OCI-LY7 (cell line): ENCODE data around the gene TCERG1L. TPM values are rescaled to one million over a fixed set of nuclear protein-coding genes. Genes with fewer than 3 reads are reported as not detected.

Experiments
- BruUV-seq: library from RNA; stranded (reverse); fragments of 400-500 nt; replicated peaks from 2 replicates; lab custom pipeline; 2021; lab: Mats Ljungman, UMichigan
- CTCF ChIA-PET: fragments of 300-600 bp; sonication (Branson Sonifier 250); formaldehyde crosslinking; loops from one replicate; lab custom pipeline; 2022; ENCODE audit warnings: antibody characterized with exemption; ENCODE audit not compliant: unreplicated experiment; lab: Charles Lee
- POLR2A ChIA-PET: fragments of 300-600 bp; sonication (Branson Sonifier 250); formaldehyde crosslinking; loops from one replicate; lab custom pipeline; 2022; ENCODE audit warnings: antibody characterized with exemption; lab: Charles Lee
- DNase-seq: peaks from one replicate; pipeline ENCODE4 v3.0.0-alpha.2; 2015; ENCODE audit warnings: low spot score
- H2AFZ ChIP-seq: fragments of 200-600 bp; sonication (generic), shearing (Covaris generic); 2 replicates; pipeline ENCODE4 v1.6.1; 2014; ENCODE audit warnings: mild to moderate bottlenecking, antibody characterized with exemption, low read length, moderate library complexity
- H3K27ac ChIP-seq: fragments of 200-600 bp; sonication (generic); 2 replicates; pipeline ENCODE4 v1.5.1; 2014; ENCODE audit warnings: mixed run types, low read depth, mild to moderate bottlenecking, moderate library complexity, low read length, inconsistent platforms; ENCODE audit not compliant: poor library complexity, severe bottlenecking
- H3K36me3 ChIP-seq: fragments of 200-600 bp; sonication (generic); 2 replicates; pipeline ENCODE4 v1.6.1; 2014; ENCODE audit warnings: mild to moderate bottlenecking, antibody characterized with exemption, low read length, moderate library complexity, mixed read lengths; ENCODE audit not compliant: insufficient read depth
- H3K4me1 ChIP-seq: fragments of 200-600 bp; sonication (generic); 2 replicates; pipeline ENCODE4 v1.5.1; 2014; ENCODE audit warnings: mild to moderate bottlenecking, low read length; ENCODE audit not compliant: insufficient read depth, poor library complexity, severe bottlenecking
- H3K4me2 ChIP-seq: fragments of 200-600 bp; sonication (generic); 2 replicates; pipeline ENCODE4 v1.6.1; 2014; ENCODE audit warnings: mild to moderate bottlenecking, low read length
- H3K4me3 ChIP-seq: fragments of 200-600 bp; sonication (generic); 2 replicates; pipeline ENCODE4 v1.5.1; 2014; ENCODE audit warnings: mild to moderate bottlenecking, low read depth, low read length; ENCODE audit not compliant: poor library complexity, severe bottlenecking
- H3K79me2 ChIP-seq: fragments of 200-600 bp; sonication (generic); 2 replicates; pipeline ENCODE4 v1.6.1; 2016; ENCODE audit warnings: low read depth, mild to moderate bottlenecking, low read length, moderate library complexity, mixed read lengths; ENCODE audit not compliant: insufficient read depth
- H3K9me2 ChIP-seq: fragments of 200-600 bp; sonication (generic); 2 replicates; pipeline ENCODE4 v1.6.1; 2016; ENCODE audit warnings: mild to moderate bottlenecking, low read length, mixed read lengths; ENCODE audit not compliant: insufficient read depth
- H3K9me3 ChIP-seq: fragments of 200-600 bp; sonication (generic); 2 replicates; pipeline ENCODE4 v1.6.1; 2014; ENCODE audit warnings: mild to moderate bottlenecking, mixed run types, low read length, mixed read lengths
- H4K20me1 ChIP-seq: fragments of 200-600 bp; sonication (generic); 2 replicates; pipeline ENCODE4 v1.6.1; 2014; ENCODE audit warnings: mild to moderate bottlenecking, antibody characterized with exemption, low read length, moderate library complexity, mixed read lengths; ENCODE audit not compliant: insufficient read depth
- CTCF ChIP-seq: fragments of 200-600 bp; sonication (generic); conservative IDR thresholded peaks from 2 replicates; pipeline ENCODE4 v1.5.1; 2014; ENCODE audit warnings: mild to moderate bottlenecking, antibody characterized with exemption, low read length, moderate library complexity, mixed read lengths
- EZH2phosphoT487 ChIP-seq: fragments of 200-600 bp; sonication (generic); IDR thresholded peaks from 2 replicates; pipeline ENCODE4 v1.6.1; 2018; ENCODE audit warnings: low read depth, borderline replicate concordance, mild to moderate bottlenecking, mixed run types, antibody characterized with exemption, low read length, moderate library complexity, mixed read lengths
- intact Hi-C: fragments of 100-400 bp; cut with micrococcal nuclease; formaldehyde crosslinking; loops from one replicate; pipeline ENCODE4 v1.10.0; 2022; ENCODE audit not compliant: unreplicated experiment
- total RNA-seq, 2 experiments: library from RNA; depleted of rRNA in 1 of 2; stranded (reverse); fragments of >200 nt in 1 of 2; shearing (Covaris generic) in 1 of 2; gene quantifications; 2 replicates each; pipeline ENCODE4 v1.2.3, GENCODE V29; 2014 to 2022

Gene TCERG1L
- total RNA-seq, 2 experiments from 2014 or later, result not detected

- no peaks in the 10 kb centered on the region for H4K20me1 ChIP-seq
- no peaks in the 10 kb centered on the region for H3K9me2 ChIP-seq
- no peak overlapping the region for H3K4me3 ChIP-seq
- H3K27ac ChIP-seq, result no peak overlapping the region
- no peaks in the 10 kb centered on the region for H3K79me2 ChIP-seq
- BruUV-seq, result no TSS peak
- H2AFZ ChIP-seq, result no peak overlapping the region
- ChIA-PET POLR2A (interaction anchor here (0.6 kb wide), 1 partner anchor 8 kb away, joined by 3 read pairs; no protein-coding TSS in a partner anchor), CTCF (no interaction called here)
- no peak for DNase-seq
- no peak overlapping the region for H3K4me2 ChIP-seq
- no peaks in the 10 kb centered on the region for H3K36me3 ChIP-seq
- no peaks in the 10 kb centered on the region for H3K4me1 ChIP-seq
- TF ChIP-seq EZH2phosphoT487 (no peak), CTCF (no peak)
- H3K9me3 ChIP-seq, result no peaks in the 10 kb centered on the region
- intact Hi-C loops, result no loop called here
Measured at GRCh38 chr10:131211146-131211545, 100.4 kb downstream of the TCERG1L start.

- Histone ChIP-seq H3K4me1 (no peaks in the 10 kb centered on the region), H2AFZ (no peak overlapping the region), H3K9me3 (no peaks in the 10 kb centered on the region), H3K27ac (no peak overlapping the region), H3K36me3 (no peaks in the 10 kb centered on the region), H3K4me2 (no peak overlapping the region), H3K4me3 (no peak overlapping the region), H3K79me2 (no peaks in the 10 kb centered on the region), H4K20me1 (no peaks in the 10 kb centered on the region), H3K9me2 (no peaks in the 10 kb centered on the region)
- BruUV-seq, result no TSS peak
- CTCF ChIA-PET, result no interaction called here
- no peak for TF ChIP-seq CTCF
- no peak for TF ChIP-seq EZH2phosphoT487
- POLR2A ChIA-PET, result interaction anchor here (1.0 kb wide), 1 partner anchor 9 kb away, joined by 3 read pairs; no protein-coding TSS in a partner anchor
- DNase-seq, result no peak
- intact Hi-C loops, result no loop called here
Measured at GRCh38 chr10:131210181-131210580, 101.3 kb downstream of the TCERG1L start.
